ENCODE measurements around the gene DLG2. TPM values are rescaled to one million over a fixed set of nuclear protein-coding genes. Genes with fewer than 3 reads are reported as not detected.

DLG2 gene
- total RNA-seq, 1 donor from 2014 or later: 6.7 TPM

DNA sequence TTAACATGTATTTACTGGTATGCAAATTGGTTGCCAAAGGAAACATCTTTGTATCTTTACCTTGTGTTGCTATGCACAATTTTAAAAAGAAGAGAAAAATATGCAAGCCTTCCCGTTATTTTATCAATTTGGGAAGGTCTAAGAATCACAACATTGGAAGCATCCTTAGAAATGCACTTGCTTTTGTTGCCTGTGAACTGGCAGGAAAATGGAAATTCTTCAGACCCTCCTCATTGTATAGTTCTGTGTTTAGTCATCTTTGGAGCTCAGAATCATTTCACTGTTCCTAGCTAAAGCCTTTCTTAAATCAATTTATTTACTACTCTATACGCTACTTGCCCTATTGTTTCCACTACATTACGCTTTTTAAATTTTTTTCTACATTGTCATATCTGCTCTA, 574.5 kb downstream of the DLG2 start:
- Mint-ChIP-seq H3K4me1 (no peaks in the 10 kb centered on the region), H3K27me3 (ENCODE audit: low read depth) (no peaks in the 10 kb centered on the region), H3K27ac (no peak overlapping the region), H3K36me3 (no peaks in the 10 kb centered on the region), H3K4me3 (no peak overlapping the region), H3K9me3 (no peaks in the 10 kb centered on the region)
- TF ChIP-seq, protein P1, sequence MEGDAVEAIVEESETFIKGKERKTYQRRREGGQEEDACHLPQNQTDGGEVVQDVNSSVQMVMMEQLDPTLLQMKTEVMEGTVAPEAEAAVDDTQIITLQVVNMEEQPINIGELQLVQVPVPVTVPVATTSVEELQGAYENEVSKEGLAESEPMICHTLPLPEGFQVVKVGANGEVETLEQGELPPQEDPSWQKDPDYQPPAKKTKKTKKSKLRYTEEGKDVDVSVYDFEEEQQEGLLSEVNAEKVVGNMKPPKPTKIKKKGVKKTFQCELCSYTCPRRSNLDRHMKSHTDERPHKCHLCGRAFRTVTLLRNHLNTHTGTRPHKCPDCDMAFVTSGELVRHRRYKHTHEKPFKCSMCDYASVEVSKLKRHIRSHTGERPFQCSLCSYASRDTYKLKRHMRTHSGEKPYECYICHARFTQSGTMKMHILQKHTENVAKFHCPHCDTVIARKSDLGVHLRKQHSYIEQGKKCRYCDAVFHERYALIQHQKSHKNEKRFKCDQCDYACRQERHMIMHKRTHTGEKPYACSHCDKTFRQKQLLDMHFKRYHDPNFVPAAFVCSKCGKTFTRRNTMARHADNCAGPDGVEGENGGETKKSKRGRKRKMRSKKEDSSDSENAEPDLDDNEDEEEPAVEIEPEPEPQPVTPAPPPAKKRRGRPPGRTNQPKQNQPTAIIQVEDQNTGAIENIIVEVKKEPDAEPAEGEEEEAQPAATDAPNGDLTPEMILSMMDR (IDR thresholded peaks at IDR 0.05; ENCODE audit: unreplicated experiment): no peak
- no peak for DNase-seq (ENCODE audit: low spot score in 2 of 2, unreplicated experiment in 2 of 2)

DNA sequence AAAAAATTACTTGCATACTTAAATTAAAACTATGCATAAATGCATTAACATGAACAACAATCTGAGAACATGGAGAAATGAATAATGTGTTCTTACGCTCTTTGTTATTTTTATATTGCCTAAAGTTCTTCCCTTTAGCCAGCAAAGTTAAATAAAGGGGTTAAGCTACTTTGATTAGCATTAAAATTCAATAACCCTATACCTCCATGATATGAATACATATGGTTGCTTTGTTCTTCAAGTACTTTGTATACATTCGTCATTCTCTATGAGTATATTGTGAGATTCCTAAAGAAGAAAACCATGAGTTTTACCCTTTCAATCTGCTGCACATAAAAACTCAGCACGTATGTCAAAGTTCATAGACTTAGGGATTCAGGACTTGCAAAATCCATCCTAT, 578.3 kb downstream of the DLG2 start:
- no peaks in the 10 kb centered on the region for H3K4me1 Mint-ChIP-seq
- no peak overlapping the region for H3K4me3 Mint-ChIP-seq
- no peaks in the 10 kb centered on the region for H3K27me3 Mint-ChIP-seq (ENCODE audit: low read depth)
- H3K36me3 Mint-ChIP-seq: no peaks in the 10 kb centered on the region
- TF ChIP-seq, protein P1 (IDR thresholded peaks at IDR 0.05; ENCODE audit: unreplicated experiment): no peak
- no peak overlapping the region for H3K27ac Mint-ChIP-seq
- H3K9me3 Mint-ChIP-seq: no peaks in the 10 kb centered on the region
- no peak for DNase-seq (ENCODE audit: low spot score in 2 of 2, unreplicated experiment in 2 of 2)

DNA sequence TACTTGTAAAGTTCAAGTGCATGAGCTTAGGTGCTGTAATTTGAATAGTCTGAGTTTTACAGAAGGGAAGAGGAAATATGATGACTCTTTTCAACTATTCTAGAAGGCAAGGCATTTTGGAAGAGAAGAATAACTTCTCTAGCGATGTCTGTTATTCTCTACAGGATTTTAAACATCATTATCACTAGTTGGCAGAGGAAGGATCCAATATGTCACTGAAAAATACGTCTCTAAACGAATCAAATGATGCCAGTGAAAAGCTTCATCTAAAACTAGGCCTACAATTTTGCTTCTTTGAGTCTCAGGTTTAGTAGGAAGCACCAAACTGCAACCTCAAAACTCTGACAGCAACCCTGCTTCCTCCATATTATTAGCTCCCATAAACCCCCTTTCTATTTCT, 581.4 kb downstream of the DLG2 start:
- DNase-seq (ENCODE audit: low spot score in 2 of 2, unreplicated experiment in 2 of 2): no peak
- no peaks in the 10 kb centered on the region for H3K36me3 Mint-ChIP-seq
- no peak overlapping the region for H3K27ac Mint-ChIP-seq
- no peaks in the 10 kb centered on the region for H3K9me3 Mint-ChIP-seq
- TF ChIP-seq, protein P1 (IDR thresholded peaks at IDR 0.05; ENCODE audit: unreplicated experiment): no peak
- no peak overlapping the region for H3K4me3 Mint-ChIP-seq
- peaks cover 5% of the 10 kb centered on the region for H3K4me1 Mint-ChIP-seq
- no peaks in the 10 kb centered on the region for H3K27me3 Mint-ChIP-seq (ENCODE audit: low read depth)

DNA sequence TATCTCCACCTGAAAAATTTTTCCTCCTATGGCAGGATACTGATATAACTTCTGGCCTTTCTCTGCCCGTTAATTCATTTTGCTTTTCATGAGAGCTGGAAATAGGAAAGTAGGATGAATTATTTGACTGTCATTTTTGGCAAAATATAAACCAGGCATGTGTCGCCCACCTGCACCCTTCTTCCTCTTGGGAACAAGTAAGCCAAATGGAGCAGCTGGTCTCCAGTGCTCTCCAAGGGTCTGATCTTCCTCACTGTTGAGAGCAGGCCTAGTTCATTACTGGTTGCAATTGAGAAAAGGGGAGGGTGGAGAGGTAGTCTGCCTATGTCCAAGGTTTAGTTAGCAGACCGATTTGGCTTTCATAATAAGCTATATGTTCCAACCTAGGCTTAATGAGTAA, 582.2 kb downstream of the DLG2 start:
- H3K4me1 Mint-ChIP-seq: peaks cover 8% of the 10 kb centered on the region
- H3K27me3 Mint-ChIP-seq (ENCODE audit: low read depth): no peaks in the 10 kb centered on the region
- DNase-seq (ENCODE audit: low spot score in 2 of 2, unreplicated experiment in 2 of 2): no peak
- no peak overlapping the region for H3K27ac Mint-ChIP-seq
- TF ChIP-seq, protein P1 (IDR thresholded peaks at IDR 0.05; ENCODE audit: unreplicated experiment): no peak
- H3K4me3 Mint-ChIP-seq: no peak overlapping the region
- H3K9me3 Mint-ChIP-seq: no peaks in the 10 kb centered on the region
- H3K36me3 Mint-ChIP-seq: no peaks in the 10 kb centered on the region

DNA sequence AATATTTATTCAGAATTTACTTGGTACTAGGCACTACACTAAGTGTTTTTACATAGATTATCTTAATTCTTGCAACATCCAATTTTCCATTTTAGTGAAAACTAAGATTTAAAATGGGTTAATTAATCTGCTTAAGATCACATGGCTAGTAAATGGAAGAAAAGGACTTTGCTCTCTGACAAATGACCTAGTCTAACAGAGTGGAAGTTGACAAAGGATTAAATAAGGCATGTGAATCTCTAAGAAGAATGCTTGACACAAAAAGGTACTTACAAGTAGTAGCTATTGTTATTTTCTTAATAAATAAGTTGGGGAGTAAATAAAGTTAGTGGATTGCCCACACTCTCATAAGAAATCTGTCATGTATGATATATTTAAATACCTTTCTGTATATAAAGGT, 584.8 kb downstream of the DLG2 start:
- H3K27ac Mint-ChIP-seq: no peak overlapping the region
- H3K4me1 Mint-ChIP-seq: peaks cover 8% of the 10 kb centered on the region
- no peaks in the 10 kb centered on the region for H3K9me3 Mint-ChIP-seq

More for the DNA sequence above, 584.8 kb downstream of the DLG2 start:
- Mint-ChIP-seq H3K27me3 (ENCODE audit: low read depth) (no peaks in the 10 kb centered on the region), H3K4me3 (no peak overlapping the region), H3K36me3 (no peaks in the 10 kb centered on the region)
- TF ChIP-seq, protein P1 (IDR thresholded peaks at IDR 0.05; ENCODE audit: unreplicated experiment): no peak
- no peak for DNase-seq (ENCODE audit: low spot score in 2 of 2, unreplicated experiment in 2 of 2)

Data from mesothelial cell of epicardium (in vitro differentiated cells).